C4-2B (cell line): Measurements from ENCODE around the gene COPG2.

Source experiments
- H3K27ac ChIP-seq: fragments of 450-650 bp; 2 replicates; pipeline ENCODE4 v1.5.1; 2017
- CTCF ChIP-seq: fragments of 450-650 bp; conservative IDR thresholded peaks from 2 replicates; pipeline ENCODE4 v1.5.1; 2017; ENCODE audit warnings: mild to moderate bottlenecking
- ZFX ChIP-seq: fragments of 450-650 bp; IDR thresholded peaks from 2 replicates; pipeline ENCODE4 v1.6.1; 2017

The COPG2 gene

GRCh38 chr7:130485734-130486113, 182.8 kb downstream of the COPG2 start:
- TF ChIP-seq CTCF (no peak), ZFX (no peak)

GRCh38 chr7:130483031-130483430, 185.5 kb downstream of the COPG2 start:
- no peak for TF ChIP-seq CTCF
- H3K27ac ChIP-seq, result no peak overlapping the region

More at GRCh38 chr7:130485734-130486113, 182.8 kb downstream of the COPG2 start:
- H3K27ac ChIP-seq, result peak overlapping the region; percentile 88

- TF ChIP-seq CTCF (no peak), ZFX (no peak)
- H3K27ac ChIP-seq, result no peak overlapping the region
Observed at GRCh38 chr7:130481898-130482297, 186.7 kb downstream of the COPG2 start.

GRCh38 chr7:130479716-130480400, 188.7 kb downstream of the COPG2 start:
- no peak overlapping the region for H3K27ac ChIP-seq
- TF ChIP-seq CTCF (no peak), ZFX (no peak)

- no peak for TF ChIP-seq CTCF
- no peak overlapping the region for H3K27ac ChIP-seq
Observed at GRCh38 chr7:130478991-130479390, 189.6 kb downstream of the COPG2 start.

GRCh38 chr7:130476297-130477150, 192.0 kb downstream of the COPG2 start:
- no peak overlapping the region for H3K27ac ChIP-seq
- TF ChIP-seq CTCF (no peak), ZFX (no peak)

- TF ChIP-seq CTCF (no peak), ZFX (no peak)
- no peak overlapping the region for H3K27ac ChIP-seq
Observed at GRCh38 chr7:130475776-130476175, 192.8 kb downstream of the COPG2 start.
